LNCAP (cell line): ENCODE results near the gene LMO1.

Experiments
- TF ChIP-seq, protein P1 (sequence below): fragments of 450-650 bp; IDR thresholded peaks from 2 replicates; pipeline ENCODE4 v1.5.1; 2017; ENCODE audit warnings: mild to moderate bottlenecking

LMO1 gene

GRCh38 chr11:8287297-8287696 lies 23.6 kb upstream of the LMO1 start:
- TF ChIP-seq, protein P1, sequence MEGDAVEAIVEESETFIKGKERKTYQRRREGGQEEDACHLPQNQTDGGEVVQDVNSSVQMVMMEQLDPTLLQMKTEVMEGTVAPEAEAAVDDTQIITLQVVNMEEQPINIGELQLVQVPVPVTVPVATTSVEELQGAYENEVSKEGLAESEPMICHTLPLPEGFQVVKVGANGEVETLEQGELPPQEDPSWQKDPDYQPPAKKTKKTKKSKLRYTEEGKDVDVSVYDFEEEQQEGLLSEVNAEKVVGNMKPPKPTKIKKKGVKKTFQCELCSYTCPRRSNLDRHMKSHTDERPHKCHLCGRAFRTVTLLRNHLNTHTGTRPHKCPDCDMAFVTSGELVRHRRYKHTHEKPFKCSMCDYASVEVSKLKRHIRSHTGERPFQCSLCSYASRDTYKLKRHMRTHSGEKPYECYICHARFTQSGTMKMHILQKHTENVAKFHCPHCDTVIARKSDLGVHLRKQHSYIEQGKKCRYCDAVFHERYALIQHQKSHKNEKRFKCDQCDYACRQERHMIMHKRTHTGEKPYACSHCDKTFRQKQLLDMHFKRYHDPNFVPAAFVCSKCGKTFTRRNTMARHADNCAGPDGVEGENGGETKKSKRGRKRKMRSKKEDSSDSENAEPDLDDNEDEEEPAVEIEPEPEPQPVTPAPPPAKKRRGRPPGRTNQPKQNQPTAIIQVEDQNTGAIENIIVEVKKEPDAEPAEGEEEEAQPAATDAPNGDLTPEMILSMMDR = no peak

DNA sequence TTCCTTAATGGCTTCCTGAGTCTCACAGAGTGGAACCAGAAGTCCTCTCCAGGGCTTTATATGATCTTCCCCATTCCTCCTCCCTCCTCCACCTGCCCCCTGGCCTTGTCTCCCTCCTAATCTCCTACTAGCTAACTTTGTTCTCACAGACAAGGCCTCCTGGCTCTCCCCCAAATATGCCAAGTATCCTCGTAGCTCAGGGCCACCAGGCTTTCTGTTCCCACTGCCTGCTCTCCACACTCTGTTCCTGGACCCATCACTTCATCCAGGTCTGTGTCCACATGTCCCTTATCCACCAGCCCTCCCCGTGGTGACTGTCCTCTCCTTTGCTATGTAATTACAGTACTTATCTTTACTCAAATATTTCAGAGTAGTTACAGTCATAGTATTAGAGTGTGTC lies 23.2 kb upstream of the LMO1 start:
- TF ChIP-seq, protein P1 = no peak

DNA sequence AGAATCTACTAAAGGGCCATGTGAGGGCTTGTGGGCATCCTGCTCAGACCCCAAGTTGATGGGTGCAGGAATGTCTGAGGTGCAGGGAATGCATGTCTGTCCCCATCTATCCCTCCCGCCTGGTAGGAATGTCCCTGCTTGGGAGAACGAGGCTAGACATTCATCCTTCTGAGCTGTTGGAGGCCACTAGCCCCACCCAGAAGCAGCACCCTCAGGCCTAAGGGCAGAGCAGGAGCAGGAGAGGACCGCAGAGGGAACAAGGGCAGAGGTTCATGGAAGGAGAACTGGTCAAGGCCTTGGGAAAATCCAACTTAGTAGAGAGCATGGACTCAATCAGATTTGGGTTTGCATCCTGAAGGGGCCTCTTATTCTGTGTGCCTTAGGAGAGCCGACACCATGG lies 22.1 kb upstream of the LMO1 start:
- TF ChIP-seq, protein P1 = no peak

GRCh38 chr11:8285228-8285627 lies 21.6 kb upstream of the LMO1 start:
- TF ChIP-seq, protein P1 = no peak

GRCh38 chr11:8283465-8284230 lies 20.0 kb upstream of the LMO1 start:
- TF ChIP-seq, protein P1 = no peak

DNA sequence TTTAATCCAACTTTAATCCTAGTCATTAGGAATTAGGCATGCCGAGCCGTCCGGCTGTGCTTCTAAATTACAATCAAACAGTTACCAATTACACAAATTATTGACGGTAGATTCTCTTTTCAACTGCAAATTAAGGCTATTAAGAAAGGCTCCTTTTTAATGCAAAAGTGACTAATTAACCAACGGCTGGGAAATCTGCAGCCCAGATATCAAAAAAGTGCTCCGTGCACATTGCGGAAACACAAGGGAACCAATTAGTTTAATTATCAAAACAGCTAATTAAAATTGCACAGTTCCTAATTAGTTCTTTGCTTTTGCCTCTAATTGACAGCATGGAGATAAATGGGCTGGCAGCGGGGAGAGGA lies 19.4 kb upstream of the LMO1 start:
- TF ChIP-seq, protein P1 = no peak

GRCh38 chr11:8282631-8283030 lies 19.0 kb upstream of the LMO1 start:
- TF ChIP-seq, protein P1 = no peak

DNA sequence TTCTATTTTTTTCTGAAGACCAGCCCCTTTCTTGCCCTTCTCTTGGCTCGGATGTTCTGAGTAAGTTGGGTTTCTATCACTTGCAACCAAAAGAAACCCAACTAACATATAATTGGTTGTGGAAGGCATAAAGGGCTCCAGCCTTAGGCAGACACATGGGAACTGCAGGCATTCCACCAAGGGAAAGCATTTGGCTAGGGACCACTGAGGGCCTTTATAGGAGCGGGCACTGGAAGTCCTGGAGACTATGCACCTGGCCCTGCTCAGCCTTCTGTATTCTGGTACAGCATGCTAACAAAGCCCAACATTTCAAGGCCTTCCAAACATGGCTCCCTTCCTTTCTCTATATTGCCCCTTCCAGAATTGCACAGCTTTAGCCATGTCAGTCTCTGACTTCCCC lies 17.6 kb upstream of the LMO1 start:
- TF ChIP-seq, protein P1 = no peak
